Measurements from ENCODE around the gene ARMC7. TPM values are rescaled to one million over a fixed set of nuclear protein-coding genes. Genes with fewer than 3 reads are reported as not detected.
"Not testable (repeated sequence)": the region's sequence is repeated elsewhere in the genome, so short reads cannot be mapped to it uniquely, and the experiment has no call there.

The ARMC7 gene
- polyA plus RNA-seq, 2 donors: 6.3 to 7.0 TPM

DNA sequence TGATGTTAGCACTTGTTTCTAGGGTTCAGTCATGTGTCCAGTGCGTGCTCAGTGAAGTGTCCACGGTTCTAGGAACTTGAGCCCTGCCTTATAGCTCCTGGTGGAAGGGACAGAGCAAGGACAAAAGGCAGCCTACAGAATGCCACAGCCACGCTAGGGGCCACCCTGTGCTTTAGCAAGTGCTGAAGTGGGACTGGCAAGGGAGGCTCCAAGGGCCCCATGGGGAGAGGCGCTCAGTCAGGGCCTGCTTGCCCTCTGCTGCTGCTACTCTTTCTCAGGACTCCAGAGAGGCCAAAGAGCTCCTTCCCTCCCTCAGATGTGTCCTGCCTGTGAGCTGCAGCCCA is 15.0 kb downstream of the ARMC7 start:
- H3K27me3 ChIP-seq (ENCODE audit: control insufficient read depth in 1 of 2, insufficient read depth in 2 of 2, low read length in 2 of 2): no peaks in the 10 kb centered on the region
- 67 to 82% methylated on average over 4 of the region's 4 CpGs for WGBS, 2 donors
- H3K9me3 ChIP-seq (ENCODE audit: control insufficient read depth in 2 of 2, insufficient read depth in 1 of 2, low read depth in 1 of 2, low read length in 1 of 2): no peaks in the 10 kb centered on the region
- no peak overlapping the region for H3K4me3 ChIP-seq (ENCODE audit: low read depth in 1 of 2, low read length in 2 of 2)
- H3K4me1 ChIP-seq (ENCODE audit: control insufficient read depth in 2 of 2, insufficient read depth in 2 of 2, low read length in 1 of 2): peaks cover 5 to 29% of the 10 kb centered on the region in 2 donors
- peak overlapping the region; percentile 93 to 99 for H3K27ac ChIP-seq (ENCODE audit: low read depth in 2 of 2, low read length in 1 of 2)
- peaks cover 4 to 9% of the 10 kb centered on the region in 2 donors for H3K36me3 ChIP-seq (ENCODE audit: control insufficient read depth in 2 of 2, insufficient read depth in 2 of 2, low read length in 1 of 2)

DNA sequence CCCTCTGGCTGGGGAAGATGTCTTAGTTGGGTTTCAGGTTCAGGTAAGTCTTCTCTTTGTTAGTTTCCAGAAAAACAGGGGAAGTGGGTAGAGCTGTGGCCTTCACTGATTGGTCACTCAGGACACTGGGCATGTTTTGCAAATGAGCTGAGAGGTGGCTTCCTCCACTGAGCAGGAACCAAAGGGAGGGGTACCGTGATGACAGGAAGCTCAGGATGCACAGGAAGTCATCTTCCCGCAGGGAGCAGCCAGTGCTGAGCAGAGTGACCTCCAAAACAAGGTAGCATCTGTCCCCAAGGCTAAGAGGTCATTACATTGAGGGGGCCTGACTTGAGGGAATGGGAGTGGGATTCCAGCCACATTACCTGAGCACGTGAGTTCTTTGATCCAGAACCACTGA is 16.2 kb downstream of the ARMC7 start:
- Histone ChIP-seq H3K4me3 (ENCODE audit: low read depth in 1 of 2, low read length in 2 of 2) (no peak overlapping the region), H3K36me3 (ENCODE audit: control insufficient read depth in 2 of 2, insufficient read depth in 2 of 2, low read length in 1 of 2) (peaks cover 4 to 11% of the 10 kb centered on the region in 2 donors), H3K4me1 (ENCODE audit: control insufficient read depth in 2 of 2, insufficient read depth in 2 of 2, low read length in 1 of 2) (peaks cover 5 to 33% of the 10 kb centered on the region in 2 donors), H3K27ac (ENCODE audit: low read depth in 2 of 2, low read length in 1 of 2) (peak overlapping the region; percentile 8 to 71), H3K27me3 (ENCODE audit: control insufficient read depth in 1 of 2, insufficient read depth in 2 of 2, low read length in 2 of 2) (no peaks in the 10 kb centered on the region), H3K9me3 (ENCODE audit: control insufficient read depth in 2 of 2, insufficient read depth in 1 of 2, low read depth in 1 of 2, low read length in 1 of 2) (no peaks in the 10 kb centered on the region)
- WGBS, 2 donors: 62 to 63% methylated on average over 3 of the region's 3 CpGs

GRCh38 chr17:75126954-75127353 is 17.2 kb downstream of the ARMC7 start:
- peaks cover 5 to 33% of the 10 kb centered on the region in 2 donors for H3K4me1 ChIP-seq (ENCODE audit: control insufficient read depth in 2 of 2, insufficient read depth in 2 of 2, low read length in 1 of 2)
- H3K36me3 ChIP-seq (ENCODE audit: control insufficient read depth in 2 of 2, insufficient read depth in 2 of 2, low read length in 1 of 2): peaks cover 4 to 11% of the 10 kb centered on the region in 2 donors
- no peaks in the 10 kb centered on the region for H3K9me3 ChIP-seq (ENCODE audit: control insufficient read depth in 2 of 2, insufficient read depth in 1 of 2, low read depth in 1 of 2, low read length in 1 of 2)

GRCh38 chr17:75127936-75128335 is 18.2 kb downstream of the ARMC7 start:
- peaks cover 4 to 11% of the 10 kb centered on the region in 2 donors for H3K36me3 ChIP-seq (ENCODE audit: control insufficient read depth in 2 of 2, insufficient read depth in 2 of 2, low read length in 1 of 2)
- not testable (repeated sequence) for H3K9me3 ChIP-seq (ENCODE audit: control insufficient read depth in 2 of 2, insufficient read depth in 1 of 2, low read depth in 1 of 2, low read length in 1 of 2); H3K27me3 ChIP-seq (ENCODE audit: control insufficient read depth in 1 of 2, insufficient read depth in 2 of 2, low read length in 2 of 2); H3K4me3 ChIP-seq (ENCODE audit: low read depth in 1 of 2, low read length in 2 of 2)
- H3K27ac ChIP-seq (ENCODE audit: low read depth in 2 of 2, low read length in 1 of 2): peak overlapping the region in 1 of 2 donors; percentile 68
- H3K4me1 ChIP-seq (ENCODE audit: control insufficient read depth in 2 of 2, insufficient read depth in 2 of 2, low read length in 1 of 2): peaks cover 5 to 33% of the 10 kb centered on the region in 2 donors
- 64 to 81% methylated on average over 5 of the region's 5 CpGs for WGBS, 2 donors

More at GRCh38 chr17:75126954-75127353, 17.2 kb downstream of the ARMC7 start:
- H3K27me3 ChIP-seq (ENCODE audit: control insufficient read depth in 1 of 2, insufficient read depth in 2 of 2, low read length in 2 of 2): no peaks in the 10 kb centered on the region
- no peak overlapping the region for H3K4me3 ChIP-seq (ENCODE audit: low read depth in 1 of 2, low read length in 2 of 2)
- peak overlapping the region; percentile 15 to 37 for H3K27ac ChIP-seq (ENCODE audit: low read depth in 2 of 2, low read length in 1 of 2)
- 87 to 96% methylated on average over 8 of the region's 8 CpGs for WGBS, 2 donors

DNA sequence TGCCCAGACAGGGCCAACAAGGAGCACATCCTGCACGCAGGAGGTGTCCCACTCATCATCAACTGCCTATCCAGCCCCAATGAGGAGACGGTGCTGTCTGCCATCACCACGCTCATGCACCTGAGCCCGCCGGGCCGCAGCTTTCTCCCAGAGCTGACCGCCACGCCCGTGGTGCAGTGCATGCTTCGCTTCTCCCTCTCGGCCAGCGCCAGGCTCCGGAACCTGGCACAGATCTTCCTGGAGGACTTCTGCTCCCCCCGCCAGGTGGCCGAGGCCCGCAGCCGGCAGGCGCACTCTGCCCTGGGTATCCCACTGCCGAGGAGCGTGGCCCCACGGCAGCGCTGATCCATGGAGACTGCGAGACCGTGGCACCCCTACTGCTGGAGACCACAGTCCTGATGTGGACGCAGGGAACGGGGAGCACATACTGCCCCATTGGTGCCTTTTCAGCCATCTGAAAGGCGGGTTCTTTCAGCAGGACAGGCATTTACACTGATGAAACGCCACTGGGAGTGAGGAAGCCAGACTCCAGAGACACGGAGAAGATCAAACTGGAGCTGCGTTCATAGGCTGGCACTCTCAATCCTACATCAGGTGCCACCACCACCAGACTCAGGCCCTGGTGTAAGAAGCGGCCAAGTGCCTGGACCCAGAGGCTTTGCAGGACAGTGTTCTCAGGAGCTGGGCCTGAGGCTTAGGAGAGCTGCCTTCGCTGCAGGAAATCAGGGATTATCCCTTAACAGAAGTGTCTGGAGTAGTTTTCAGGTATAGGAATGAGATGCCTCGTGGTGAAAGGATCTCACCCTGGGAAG is 19.1 kb downstream of the ARMC7 start:
- Histone ChIP-seq H3K36me3 (ENCODE audit: control insufficient read depth in 2 of 2, insufficient read depth in 2 of 2, low read length in 1 of 2) (peaks cover 4 to 11% of the 10 kb centered on the region in 2 donors), H3K4me3 (ENCODE audit: low read depth in 1 of 2, low read length in 2 of 2) (no peak overlapping the region), H3K27me3 (ENCODE audit: control insufficient read depth in 1 of 2, insufficient read depth in 2 of 2, low read length in 2 of 2) (no peaks in the 10 kb centered on the region), H3K27ac (ENCODE audit: low read depth in 2 of 2, low read length in 1 of 2) (peak overlapping the region; percentile 35 to 68), H3K4me1 (ENCODE audit: control insufficient read depth in 2 of 2, insufficient read depth in 2 of 2, low read length in 1 of 2) (peaks cover 5 to 31% of the 10 kb centered on the region in 2 donors), H3K9me3 (ENCODE audit: control insufficient read depth in 2 of 2, insufficient read depth in 1 of 2, low read depth in 1 of 2, low read length in 1 of 2) (no peaks in the 10 kb centered on the region)
- 78 to 81% methylated on average over 33 of the region's 33 CpGs for WGBS, 2 donors

- WGBS, 2 donors: 80 to 86% methylated on average over 9 of the region's 9 CpGs
- Histone ChIP-seq H3K27me3 (ENCODE audit: control insufficient read depth in 1 of 2, insufficient read depth in 2 of 2, low read length in 2 of 2) (no peaks in the 10 kb centered on the region), H3K4me3 (ENCODE audit: low read depth in 1 of 2, low read length in 2 of 2) (no peak overlapping the region), H3K36me3 (ENCODE audit: control insufficient read depth in 2 of 2, insufficient read depth in 2 of 2, low read length in 1 of 2) (peaks cover 4 to 11% of the 10 kb centered on the region in 2 donors), H3K27ac (ENCODE audit: low read depth in 2 of 2, low read length in 1 of 2) (no peak overlapping the region), H3K4me1 (ENCODE audit: control insufficient read depth in 2 of 2, insufficient read depth in 2 of 2, low read length in 1 of 2) (peaks cover 5 to 25% of the 10 kb centered on the region in 2 donors), H3K9me3 (ENCODE audit: control insufficient read depth in 2 of 2, insufficient read depth in 1 of 2, low read depth in 1 of 2, low read length in 1 of 2) (no peaks in the 10 kb centered on the region)
These were observed 19.8 kb downstream of the ARMC7 start for GRCh38 chr17:75129576-75129975.

- Histone ChIP-seq H3K36me3 (ENCODE audit: control insufficient read depth in 2 of 2, insufficient read depth in 2 of 2, low read length in 1 of 2) (peaks cover 1 to 11% of the 10 kb centered on the region in 2 donors), H3K27me3 (ENCODE audit: control insufficient read depth in 1 of 2, insufficient read depth in 2 of 2, low read length in 2 of 2) (no peaks in the 10 kb centered on the region), H3K4me3 (ENCODE audit: low read depth in 1 of 2, low read length in 2 of 2) (peak overlapping the region in 1 of 2 donors; percentile 77), H3K9me3 (ENCODE audit: control insufficient read depth in 2 of 2, insufficient read depth in 1 of 2, low read depth in 1 of 2, low read length in 1 of 2) (no peaks in the 10 kb centered on the region), H3K4me1 (ENCODE audit: control insufficient read depth in 2 of 2, insufficient read depth in 2 of 2, low read length in 1 of 2) (peaks cover under 1 to 19% of the 10 kb centered on the region in 2 donors), H3K27ac (ENCODE audit: low read depth in 2 of 2, low read length in 1 of 2) (peak overlapping the region in 1 of 2 donors; percentile 94)
- 69 to 72% methylated on average over 24 of the region's 24 CpGs for WGBS, 2 donors
These were observed 20.4 kb downstream of the ARMC7 start for GRCh38 chr17:75130059-75130631.

DNA sequence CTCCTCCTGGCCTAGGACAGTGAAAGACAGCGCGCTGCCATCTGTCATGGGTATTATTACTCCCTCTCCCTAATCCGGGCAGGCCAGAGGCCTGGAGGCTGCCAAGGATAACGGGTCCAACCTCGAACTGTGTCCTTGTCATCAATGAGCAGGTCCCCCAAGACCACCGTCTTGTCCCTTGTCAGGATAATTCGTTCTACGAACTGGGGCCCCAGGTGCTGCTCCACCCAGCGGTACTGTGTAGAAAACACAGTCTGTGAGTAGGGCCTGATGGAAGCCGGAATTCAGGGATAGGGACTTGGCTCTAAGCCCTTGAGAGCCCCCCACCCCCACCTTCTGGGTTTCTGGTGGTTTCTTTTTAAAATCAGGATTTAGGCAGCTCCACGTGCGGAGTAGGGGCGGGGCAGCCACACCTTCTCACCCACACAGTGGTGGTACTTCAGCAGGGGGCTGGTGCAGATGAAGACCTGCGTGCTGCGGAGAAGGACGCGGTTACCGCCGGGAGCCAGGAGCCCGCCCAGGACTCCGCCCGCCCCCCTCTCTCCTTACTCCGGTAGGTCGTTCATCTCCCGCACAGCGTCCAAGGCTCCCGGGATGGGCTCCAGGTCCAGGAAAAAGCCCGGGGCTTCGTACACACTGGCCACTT is 21.0 kb downstream of the ARMC7 start:
- Histone ChIP-seq H3K4me1 (ENCODE audit: control insufficient read depth in 2 of 2, insufficient read depth in 2 of 2, low read length in 1 of 2) (peaks cover 0 to 16% of the 10 kb centered on the region in 2 donors), H3K36me3 (ENCODE audit: control insufficient read depth in 2 of 2, insufficient read depth in 2 of 2, low read length in 1 of 2) (peaks cover 0 to 16% of the 10 kb centered on the region in 2 donors), H3K4me3 (ENCODE audit: low read depth in 1 of 2, low read length in 2 of 2) (peak overlapping the region; percentile 77 to 83), H3K9me3 (ENCODE audit: control insufficient read depth in 2 of 2, insufficient read depth in 1 of 2, low read depth in 1 of 2, low read length in 1 of 2) (no peaks in the 10 kb centered on the region), H3K27me3 (ENCODE audit: control insufficient read depth in 1 of 2, insufficient read depth in 2 of 2, low read length in 2 of 2) (no peaks in the 10 kb centered on the region), H3K27ac (ENCODE audit: low read depth in 2 of 2, low read length in 1 of 2) (peak overlapping the region; percentile 93 to 94)
- WGBS, 2 donors: 12 to 13% methylated on average over 19 to 29 of the region's 29 CpGs

GRCh38 chr17:75131278-75132017 is 21.7 kb downstream of the ARMC7 start, which contains the start of gene NT5C:
NT5C (minus strand) TSS chr17:75131742; CDS start chr17:75131707, 35 bp downstream.
- Histone ChIP-seq H3K4me3 (ENCODE audit: low read depth in 1 of 2, low read length in 2 of 2) (peak within 1 kb of the TSS; percentile 77 to 83), H3K4me1 (ENCODE audit: control insufficient read depth in 2 of 2, insufficient read depth in 2 of 2, low read length in 1 of 2) (peaks cover 0 to 12% of the 10 kb centered on the region in 2 donors), H3K9me3 (ENCODE audit: control insufficient read depth in 2 of 2, insufficient read depth in 1 of 2, low read depth in 1 of 2, low read length in 1 of 2) (no peaks in the 10 kb centered on the region), H3K36me3 (ENCODE audit: control insufficient read depth in 2 of 2, insufficient read depth in 2 of 2, low read length in 1 of 2) (peaks cover 0 to 16% of the 10 kb centered on the region in 2 donors), H3K27ac (ENCODE audit: low read depth in 2 of 2, low read length in 1 of 2) (peak within 1 kb of the TSS; percentile 93 to 94), H3K27me3 (ENCODE audit: control insufficient read depth in 1 of 2, insufficient read depth in 2 of 2, low read length in 2 of 2) (no peaks in the 10 kb centered on the region)
- WGBS, 2 donors: 1% methylated on average over 60 to 82 of the region's 82 CpGs

Measured in esophagus (tissue), 2 donors.